ENCODE measurements around the gene PRKG1.

DNA sequence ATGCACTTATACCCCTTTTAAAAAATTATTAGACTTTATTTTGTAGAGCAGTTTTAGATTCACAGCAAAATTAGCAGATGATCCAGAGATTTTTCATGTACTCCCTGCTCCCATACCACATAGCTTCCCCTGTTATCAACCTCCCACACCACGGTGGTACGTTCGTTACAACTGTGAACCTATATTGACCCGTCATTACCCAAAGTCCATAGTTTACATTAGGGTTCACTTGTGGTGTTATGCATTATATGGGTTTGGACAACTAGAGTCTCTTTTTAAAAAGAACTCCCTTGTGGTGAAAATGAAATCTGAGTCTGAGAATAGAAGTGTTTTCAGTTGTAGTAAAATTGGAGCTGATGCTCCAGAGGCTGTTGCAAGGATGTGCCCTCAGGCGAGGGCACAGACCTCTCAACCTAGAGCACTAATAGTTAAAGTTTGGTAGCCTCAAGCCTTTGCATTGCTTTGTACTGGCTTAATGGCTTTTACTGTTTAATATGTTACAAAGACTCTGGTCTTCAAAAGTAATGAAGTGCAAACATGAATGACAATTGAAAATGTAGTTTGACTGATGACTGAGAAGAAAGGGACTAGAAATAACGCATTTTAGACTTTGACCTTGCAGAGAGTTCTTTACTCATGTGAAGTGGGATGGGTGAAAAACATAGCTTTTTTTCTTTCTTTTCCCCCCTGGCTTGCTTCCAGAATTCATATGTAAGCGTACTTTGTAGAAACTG is 655.7 kb downstream of the PRKG1 start:
- TF ChIP-seq CTCF (conservative IDR thresholded peaks at IDR 0.05 in 1 of 2, IDR thresholded peaks at IDR 0.05 in 1 of 2; ENCODE audit: low read depth in 1 of 2, low read length in 2 of 2) (no peak), EZH2 (IDR thresholded peaks at IDR 0.05; ENCODE audit: low read length, missing control alignments) (no peak)
